HG02678 (cell line): ENCODE measurements around the gene PADI2.

ENCODE experiments used
- ATAC-seq: cut with Tn5 transposase; IDR thresholded peaks from one replicate; pipeline ENCODE4 v1.9.1; 2021; ENCODE audit warnings: mild to moderate bottlenecking, moderate library complexity; ENCODE audit not compliant: unreplicated experiment

Gene PADI2

DNA sequence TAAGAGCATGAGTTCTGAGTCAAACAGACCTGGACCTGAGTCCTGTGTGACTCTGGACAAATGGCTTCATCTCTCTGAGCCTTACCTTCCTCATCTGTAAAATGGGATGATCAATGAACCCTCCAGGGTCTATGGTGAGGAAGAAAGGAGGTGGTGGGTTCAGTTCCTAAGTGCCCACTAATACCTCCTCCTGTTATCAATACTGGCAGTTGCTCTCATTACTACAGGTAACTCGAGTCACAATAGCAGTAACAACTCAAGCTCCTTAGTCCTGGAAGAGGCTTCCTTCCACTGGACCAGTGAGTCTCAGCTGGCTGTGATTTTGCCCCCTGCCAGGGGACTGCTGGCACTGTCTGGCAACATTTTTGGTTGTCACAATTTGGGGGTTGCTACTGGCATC is 2.6 kb downstream of the PADI2 start:
- no peak for ATAC-seq

DNA sequence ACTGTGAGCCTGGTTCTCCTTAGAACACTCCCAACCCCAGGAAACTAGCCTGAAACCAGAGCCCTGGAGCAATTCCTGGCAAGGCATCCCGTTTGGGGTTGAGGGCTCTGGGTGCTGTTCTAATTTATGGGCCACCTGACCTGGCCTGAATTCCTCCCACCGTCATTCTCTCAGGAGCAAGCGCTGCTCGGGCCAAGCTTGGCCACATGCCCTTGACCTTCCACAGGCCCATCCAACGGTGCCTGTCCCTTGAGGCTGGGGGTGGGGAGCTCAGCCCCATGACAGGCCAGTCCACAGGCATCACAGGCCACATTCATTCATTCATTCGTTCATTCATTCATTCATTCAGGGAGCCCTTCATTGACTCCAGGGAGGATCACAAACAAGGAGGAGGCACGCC is 5.3 kb downstream of the PADI2 start:
- ATAC-seq, result no peak

DNA sequence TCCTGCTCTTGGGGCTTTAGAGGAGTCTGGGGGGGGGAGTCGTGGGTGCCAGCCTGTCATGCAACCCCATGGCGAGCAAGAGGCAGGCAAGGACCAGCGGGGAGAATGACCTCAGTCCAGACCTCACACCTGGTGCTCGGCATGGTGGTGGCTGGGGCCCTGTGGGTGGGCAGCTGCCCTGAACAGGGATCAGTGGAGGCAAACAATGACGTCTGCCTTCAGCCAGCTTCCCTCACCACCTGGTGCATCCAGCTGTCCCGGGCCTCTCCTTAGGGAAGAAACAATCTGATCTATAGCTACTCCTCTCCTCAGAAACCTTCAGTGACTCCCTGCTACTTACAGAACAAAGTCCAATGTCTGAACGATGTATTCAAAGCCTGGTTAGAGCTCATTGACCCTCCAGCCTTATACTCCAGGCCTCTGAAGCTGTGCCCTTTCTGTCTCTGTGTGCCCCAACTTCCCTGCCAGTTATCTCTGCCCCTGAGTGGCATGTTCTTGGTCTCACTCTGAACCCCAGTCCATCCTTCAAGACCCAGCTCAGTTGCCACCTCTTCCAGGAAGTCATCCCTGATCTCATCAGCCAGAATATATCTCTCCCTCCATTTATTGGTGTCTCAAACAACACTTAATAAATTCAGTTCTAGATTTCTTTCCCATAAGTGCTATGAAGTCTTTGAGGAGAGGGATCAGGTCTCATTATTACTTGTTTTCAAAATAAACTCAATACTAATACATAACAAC is 6.6 kb downstream of the PADI2 start:
- no peak for ATAC-seq

DNA sequence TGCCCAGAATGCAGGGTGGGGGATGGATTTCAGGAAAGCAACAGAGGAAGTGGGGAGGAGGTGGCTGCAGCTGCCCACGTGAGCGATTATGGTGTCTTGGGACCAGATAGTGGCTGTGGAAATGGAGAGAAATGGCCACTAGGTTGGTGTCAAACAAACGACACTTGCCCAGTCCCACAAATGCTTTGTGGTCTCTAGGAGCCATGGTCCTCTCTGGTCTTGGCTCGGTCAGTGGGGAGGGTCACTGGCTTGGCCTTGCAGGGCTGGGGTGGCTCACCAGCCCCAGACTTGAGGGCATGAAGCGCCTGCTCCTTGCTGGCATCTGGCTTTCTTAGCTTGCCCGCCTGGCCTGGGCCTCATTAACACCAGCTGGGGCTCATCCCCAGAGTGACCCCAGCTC is 7.2 kb downstream of the PADI2 start:
- no peak for ATAC-seq

DNA sequence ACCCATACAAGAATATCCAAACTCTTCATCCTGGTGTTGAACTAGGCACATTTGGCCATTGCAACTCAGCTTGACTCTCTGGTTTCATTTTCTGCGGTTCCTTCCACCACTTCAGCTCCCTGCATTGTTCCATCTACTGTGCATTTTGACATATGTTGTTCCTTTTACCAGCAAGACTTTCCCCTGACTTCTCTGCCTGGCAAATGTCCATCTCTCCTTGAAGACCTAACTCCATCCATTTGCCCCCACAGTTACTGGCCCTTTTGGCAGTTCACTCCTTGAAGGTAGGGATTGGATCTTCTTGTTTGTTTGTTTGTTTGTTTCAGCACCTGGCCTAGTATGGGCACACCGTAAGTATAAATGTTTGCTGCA is 8.7 kb downstream of the PADI2 start:
- ATAC-seq, result no peak

DNA sequence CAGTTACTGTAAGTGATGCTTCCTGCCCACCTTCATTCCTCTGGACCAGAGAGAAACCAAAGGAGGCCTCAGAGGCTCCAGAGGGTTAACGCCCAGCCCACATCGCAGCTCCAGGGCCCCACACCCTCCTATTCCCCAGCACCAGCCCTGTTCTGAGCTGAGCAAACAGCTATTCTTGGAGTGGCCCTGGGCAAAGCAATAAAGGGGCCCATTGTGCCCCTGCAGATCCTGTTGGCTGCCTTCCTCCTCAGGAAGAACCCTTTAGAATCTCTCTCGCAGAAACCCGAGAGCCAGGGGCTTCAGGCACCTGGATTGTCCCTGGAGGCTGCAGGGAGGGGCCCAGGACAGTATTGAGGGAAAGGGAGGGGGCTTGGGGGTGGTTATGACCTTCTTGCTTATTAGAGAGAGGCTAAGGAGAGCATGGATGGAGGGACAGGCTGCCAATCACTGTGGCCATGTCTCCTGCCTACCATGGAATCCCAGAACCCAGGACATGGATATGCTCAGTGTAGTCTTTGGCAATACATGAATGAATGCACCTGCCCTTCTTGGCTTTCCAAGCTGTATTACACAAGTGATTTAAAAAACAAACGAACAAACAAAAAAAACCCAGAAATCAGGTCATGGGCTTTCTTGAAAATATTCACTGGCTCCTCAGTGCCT is 9.2 kb downstream of the PADI2 start:
- ATAC-seq, result no peak

DNA sequence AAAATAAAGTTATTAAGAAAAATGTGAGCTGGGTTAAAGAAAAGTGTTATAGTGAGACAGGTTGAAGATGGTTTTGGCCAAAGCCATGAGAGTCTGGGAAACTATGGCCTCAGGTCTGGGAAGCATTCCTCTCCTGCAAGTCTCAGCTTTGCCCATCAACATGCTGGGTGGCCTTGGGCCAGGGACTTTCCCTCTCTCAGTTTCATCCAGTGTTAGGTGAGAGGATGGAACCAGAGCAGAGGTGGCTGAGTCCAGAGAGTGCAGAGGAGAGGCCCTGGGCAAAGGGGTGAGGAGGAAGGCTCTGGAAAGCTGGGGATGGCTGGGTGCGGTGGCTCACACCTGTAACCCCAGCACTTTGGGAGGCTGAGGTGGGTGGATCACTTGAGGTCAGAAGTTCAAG is 10.5 kb downstream of the PADI2 start:
- no peak for ATAC-seq

DNA sequence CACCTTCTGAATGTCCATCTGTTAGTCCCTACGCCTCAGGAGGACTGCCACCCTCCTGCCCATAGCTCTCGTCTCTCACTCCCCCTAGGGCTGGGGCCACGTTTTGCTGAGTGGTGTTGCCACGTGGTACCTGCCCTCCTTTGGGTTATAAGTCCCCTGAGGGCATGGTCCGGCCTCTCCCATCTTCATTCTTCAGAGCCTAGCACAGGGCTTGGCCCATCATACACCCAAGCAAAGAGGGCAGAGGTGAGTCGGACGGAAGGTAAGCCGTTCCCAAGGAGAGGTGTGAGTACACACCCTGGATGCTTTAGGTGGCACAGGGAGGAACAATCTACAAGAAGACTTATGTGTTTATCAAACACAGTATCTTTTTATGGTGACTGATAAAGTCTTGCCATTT is 10.9 kb downstream of the PADI2 start:
- ATAC-seq, result no peak

DNA sequence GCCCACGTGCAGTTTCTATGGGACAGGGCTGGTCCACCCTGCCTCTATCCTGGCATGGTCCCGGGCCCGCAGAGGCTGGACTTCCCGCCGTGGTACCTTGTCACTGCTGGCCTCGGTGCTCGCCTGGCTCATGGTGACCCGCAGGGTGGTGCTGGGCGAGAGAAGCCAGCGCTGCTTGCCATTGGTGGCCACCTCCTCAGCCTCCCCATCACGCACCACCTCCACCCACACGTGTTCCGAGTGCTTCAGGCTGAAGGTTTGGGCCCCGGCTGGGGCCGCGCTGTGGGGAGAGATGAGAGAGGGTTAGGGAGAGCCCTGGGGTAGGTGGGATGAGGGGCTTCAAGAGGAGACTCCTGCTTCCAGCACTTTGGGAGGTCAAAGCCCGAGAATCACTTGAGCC is 14.5 kb downstream of the PADI2 start:
- no peak for ATAC-seq

DNA sequence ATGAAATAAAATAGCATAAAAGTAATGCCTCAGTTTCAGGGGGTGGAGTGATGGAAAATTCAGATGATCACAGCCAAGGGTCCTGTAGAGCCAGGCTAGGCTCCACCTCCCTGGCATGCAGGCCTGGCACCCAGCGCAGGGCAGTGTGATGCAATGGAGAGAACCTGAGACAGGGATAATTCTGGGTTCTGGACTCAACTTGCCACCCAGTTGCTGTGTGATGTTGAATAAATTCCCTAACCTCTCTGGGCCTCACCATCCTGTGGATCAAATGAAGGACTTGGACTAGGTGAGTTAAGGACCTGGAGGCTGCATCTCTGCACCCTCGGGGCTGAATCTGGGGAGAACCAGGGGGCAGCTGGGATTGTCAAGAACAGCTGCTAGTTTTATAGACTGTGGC is 17.0 kb downstream of the PADI2 start:
- no peak for ATAC-seq

DNA sequence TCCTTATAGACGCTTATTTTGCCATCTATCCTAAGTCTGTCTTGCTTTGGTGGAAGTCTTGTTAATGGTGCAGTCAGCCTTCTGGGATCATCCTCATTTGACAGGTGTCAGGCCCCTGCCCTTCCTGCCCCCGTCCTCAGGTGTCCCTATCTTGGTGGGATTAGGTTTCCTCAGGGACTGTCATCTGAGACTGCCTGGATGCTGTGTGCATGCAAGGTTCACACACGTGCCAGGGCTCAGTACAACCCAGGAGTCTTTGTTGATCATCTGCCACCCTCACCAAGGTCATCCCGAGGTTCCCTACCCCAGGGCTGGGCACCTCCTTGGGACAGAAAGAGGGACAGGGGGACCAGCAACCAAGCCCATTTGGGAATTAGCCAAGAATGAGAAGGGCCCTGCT is 18.0 kb downstream of the PADI2 start:
- no peak for ATAC-seq

DNA sequence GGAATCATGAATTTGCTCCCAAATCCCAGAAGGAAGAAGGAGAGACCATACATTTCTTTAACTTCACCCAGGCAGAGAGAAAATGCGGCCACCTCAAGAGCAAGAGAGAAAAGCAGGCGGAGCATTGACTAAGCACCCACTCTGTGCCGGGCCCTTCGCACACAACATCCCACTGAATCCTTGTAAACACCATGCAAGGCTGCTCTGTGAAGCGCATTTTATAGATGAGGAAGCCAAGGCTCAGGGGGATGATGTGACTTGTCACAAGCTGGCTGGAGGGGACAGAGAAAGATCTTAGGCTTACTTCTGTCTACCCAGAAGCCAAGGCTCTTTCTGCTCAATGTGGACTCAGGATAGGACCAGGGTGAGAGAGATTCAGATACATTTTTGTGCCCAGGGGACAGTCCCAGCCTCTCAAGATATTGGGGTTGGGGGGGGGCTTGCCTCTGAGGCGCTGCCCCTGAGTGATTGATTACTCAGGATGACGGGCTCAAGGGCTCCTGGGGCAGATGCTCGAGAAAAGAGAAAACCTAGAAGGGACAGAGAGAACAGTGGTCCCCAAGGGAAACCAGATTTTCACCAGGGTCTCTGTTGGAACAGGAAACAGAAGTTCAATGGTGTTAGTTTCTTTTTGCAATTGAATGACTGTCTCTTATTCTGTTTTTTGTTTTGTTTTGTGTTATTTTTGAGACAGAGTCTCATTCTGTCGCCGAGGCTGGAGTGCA is 19.5 kb downstream of the PADI2 start:
- no peak for ATAC-seq

DNA sequence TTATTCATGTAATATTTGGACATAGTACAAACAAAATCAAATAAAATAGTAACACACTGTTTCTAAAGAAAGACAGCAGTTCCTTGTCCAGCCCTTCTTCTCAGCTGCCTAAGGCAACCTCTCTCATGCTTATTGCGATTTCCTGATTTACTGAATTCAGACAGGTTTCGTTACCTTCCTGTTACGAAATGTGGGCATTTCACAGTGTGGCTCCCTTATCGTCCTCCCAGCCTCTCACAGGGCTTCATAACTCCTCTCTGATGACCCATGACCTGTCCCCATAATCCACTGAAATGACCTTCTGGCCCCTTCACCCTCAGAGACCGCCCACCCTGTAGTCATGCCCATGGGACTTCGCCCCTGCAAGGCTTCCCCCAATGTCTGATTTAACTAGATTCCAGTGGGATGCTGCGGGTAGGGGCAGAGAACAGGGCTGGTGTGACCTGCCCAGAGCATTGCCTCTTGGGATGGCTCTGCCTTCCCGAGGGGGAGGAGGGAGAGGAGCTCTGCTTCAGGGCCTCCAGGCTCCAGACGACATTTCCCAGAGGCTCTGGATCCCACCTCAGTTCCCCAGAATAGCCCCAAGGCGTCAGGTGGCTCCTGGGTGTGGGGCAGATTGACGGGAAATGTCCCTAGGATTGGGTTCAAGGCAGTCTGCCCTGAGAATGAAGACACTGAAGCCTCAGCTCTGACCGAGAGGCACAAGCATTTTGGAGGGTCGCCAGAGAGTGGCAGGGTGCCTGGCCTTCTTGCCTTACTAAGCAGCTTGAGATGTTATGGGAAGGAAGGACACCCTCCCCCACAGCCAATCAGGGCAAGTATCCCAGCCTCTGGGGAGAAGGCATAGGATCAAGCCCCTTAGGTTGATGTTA is 20.6 kb downstream of the PADI2 start:
- no peak for ATAC-seq

DNA sequence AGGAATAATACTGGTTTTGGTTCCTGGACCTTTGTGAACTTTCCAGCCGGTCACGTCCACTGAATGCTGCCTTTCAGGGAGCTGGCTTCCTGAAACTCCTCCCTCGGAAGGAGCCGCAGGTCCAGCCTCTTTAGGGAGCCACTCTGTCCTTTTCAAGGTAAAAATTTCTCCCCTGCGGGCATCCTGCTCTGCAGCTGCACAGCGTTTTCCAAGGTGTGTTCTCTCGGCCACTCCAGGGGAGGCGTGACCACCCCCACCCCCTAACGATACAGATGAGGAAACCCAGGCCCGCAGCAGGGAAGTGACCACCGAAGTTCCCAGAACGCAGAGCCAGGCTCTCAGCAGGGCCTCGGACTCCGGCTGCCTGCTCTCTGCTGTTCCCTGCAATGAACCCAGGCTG is 21.5 kb downstream of the PADI2 start:
- ATAC-seq, result no peak

DNA sequence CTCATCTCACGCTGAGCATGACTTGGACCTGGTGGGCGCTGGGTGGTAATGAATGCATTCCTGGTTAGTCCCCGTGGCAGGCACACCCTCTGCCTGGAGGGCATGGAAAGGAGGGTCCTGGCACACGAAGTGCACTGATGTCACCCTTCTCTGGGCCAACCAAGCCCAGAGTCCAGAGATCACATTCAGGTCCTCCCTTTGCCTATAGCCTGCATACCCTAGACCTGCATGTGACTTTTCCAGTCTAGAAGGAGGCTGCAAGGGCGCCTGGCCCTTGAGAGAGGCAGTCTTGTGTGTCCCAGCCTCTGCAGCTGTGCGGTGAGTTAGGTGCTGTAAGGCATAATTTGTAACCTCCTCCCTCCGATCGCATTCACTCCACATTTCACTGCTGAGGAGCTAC is 22.1 kb downstream of the PADI2 start:
- ATAC-seq, result no peak

DNA sequence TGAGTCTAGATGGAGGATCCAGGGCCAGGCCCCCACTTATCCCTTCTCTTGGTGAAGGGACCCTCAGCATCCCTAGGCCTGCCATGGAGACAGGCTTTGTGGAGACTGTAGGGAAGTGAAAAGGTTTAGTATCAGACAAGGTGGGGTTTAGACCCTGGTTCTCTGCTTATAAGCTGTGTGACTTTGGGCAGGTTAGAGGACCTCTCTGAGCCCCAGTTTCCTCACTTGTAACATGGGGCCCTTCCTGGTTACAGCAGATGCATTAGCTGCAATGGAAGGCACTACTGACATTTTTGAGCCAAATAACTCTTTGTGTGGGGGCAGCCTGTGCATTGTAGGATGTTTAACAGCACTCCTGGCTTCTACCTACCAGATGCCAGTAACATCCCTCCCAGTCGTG is 22.7 kb downstream of the PADI2 start:
- no peak for ATAC-seq

DNA sequence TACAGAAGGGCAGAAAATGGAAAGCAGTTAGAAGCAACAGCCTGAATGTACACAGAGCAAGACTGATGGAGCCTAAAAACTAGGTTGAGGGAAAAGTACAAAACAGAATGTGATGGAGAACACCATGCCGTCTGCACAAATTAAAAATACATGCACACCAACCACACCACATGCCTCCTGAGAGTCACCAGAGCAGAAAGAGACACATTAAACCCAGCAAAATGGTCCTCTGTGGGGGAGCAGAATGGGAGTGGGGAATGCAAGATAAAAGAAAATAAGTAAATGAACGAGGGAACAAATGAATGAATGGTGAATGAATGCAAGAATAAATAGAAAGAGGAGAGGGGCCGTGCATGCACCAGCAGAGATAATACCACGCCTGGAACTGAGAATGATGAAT is 24.1 kb downstream of the PADI2 start:
- no peak for ATAC-seq

DNA sequence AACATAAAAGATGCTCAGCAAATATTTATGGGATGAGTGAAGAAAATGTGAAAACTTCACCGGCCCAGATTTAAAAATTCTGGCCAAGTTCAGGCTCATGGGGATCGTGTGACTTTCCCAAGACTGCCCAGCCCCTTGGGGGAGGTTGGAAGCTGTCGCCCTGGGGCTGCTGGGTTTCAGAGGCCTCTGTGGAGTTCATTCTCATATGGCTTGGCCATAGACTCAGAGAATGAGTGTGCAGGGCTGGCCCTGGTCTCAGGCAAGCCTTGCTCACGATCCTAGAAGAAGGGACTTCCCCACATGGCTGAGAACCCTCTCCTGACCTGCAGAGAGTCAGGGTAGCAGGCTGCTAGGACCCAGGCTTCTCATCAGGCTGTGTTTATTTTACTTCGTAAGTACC is 24.6 kb downstream of the PADI2 start:
- ATAC-seq, result no peak

DNA sequence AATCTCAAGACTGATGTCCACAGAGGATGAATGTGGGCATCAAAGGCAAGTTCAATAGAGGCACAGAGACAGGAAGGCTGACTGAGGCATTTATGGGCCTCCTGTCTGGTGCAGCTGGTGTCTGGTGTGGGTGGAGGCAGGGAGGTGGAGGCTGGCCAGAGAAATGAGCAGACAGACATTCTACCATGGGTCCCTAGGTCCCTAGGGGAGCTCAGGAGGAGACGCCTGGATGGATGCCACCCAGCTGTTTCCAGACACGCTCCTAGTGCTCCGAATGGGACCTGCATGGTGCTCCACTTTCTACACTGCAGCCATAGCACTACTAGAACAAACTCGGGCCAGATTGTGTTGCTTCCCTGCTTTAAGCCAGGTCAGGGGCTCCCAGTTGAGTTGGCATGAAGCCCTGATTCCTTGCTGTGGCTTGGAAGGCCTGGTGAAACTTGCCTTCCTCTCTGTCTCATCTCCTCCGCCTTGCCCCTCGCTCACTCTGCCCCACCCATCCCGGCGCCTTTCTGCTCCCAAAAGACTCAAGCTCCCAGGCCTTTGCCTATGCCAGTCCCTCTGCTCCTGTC is 25.3 kb downstream of the PADI2 start:
- ATAC-seq, result no peak

DNA sequence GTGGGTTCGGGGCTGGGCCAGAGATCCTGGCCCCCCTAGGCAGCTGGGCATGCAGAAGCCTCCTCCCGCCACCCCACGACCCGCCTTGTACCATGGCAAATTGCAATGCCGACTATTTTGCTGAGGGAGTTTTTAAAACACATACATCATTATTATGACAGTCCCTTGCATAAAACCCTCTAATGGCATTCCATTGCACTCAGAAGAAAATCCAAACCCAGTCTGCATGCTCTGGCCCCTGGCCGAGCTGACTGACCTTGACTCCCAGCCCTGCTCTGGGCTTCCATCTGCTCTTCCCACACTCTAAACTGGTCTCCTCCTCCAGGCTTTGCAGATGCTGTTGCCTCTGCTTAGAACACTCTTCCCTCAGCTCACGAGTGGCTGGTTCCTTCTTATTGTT is 28.0 kb downstream of the PADI2 start:
- ATAC-seq, result no peak

DNA sequence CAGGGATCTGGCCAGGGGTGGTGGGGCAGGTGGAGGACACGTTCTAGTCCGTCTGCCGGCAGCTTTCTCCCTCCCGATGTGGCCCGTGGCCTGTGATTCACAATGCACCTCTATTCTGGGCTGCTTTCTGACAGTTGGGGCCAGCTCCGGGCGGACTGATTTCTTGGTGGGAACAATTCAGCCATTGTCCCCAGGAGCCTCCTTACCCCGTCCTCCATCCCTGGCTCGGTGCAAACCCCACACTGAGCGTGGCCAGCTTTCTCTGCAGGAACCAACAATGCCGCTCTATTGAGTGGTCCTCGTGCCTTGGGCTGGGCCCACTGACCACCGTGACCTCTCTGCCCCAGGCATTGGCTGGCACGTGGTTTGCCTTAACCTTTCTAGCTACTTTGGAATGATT is 29.7 kb downstream of the PADI2 start:
- no peak for ATAC-seq
